ENCODE measurements around the gene KATNAL1. TPM values are rescaled to one million over a fixed set of nuclear protein-coding genes. Genes with fewer than 3 reads are reported as not detected.

KATNAL1 gene
- 12.5 and 13.0 TPM in 2 replicates for total RNA-seq

DNA sequence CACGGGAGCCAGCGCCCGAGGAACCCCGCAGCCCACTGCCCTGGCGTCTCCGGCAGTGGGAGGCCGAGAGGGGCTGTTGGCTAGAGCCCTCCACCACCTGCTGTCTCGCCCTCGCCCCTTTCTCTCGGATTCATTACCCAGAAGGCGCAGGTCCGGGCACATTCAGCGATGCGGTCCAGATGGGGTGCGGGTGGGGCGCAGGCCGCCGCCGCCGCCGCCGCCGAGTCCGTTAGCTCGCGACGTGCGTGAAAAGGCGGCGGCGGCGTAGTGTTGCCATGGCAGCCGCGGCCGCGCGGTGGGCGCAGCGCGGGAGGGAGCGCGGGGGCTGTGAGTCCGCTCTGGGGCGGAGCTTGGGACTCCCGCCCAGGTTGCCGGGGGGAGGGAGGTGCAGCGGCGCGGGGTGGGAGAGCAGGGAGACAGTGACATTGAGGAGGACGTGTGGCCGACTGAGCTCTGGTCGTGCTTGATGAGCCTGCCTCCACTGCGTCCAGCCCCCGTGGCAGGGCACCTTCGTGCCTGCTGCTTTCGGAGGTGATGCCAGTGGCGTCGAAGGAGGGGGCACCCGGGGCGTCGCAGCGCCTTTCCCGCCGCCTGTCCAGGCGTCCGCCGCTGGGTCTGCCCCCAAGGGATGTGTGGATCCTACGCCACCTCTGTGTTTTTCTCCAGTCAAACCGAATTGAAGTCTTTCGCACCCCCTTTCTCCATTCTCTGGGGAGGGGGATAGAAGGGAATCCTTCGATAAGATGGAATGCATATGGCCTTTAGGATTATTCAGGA lies at the start of gene KATNAL1:
TSS of gene KATNAL1 (minus strand) at position 358 of the 777 bp plus-strand sequence. CDS start 23,774 bp downstream, outside the sequence.

Small RNA genes within 50 kb of the gene (small RNA-seq; reads per million reads assigned to genes)
- gene RNU6-64P = not detected

Other genes with a start within 250 kb of the KATNAL1 start
- gene UBE2L5, start 114.9 kb upstream of the KATNAL1 start, total RNA-seq = under 0.01 TPM in 1 of 2 replicates, not detected in the other
- gene HMGB1, start 158.4 kb upstream of the KATNAL1 start, total RNA-seq = 74.2 and 189 TPM in 2 replicates